HepG2 (cell line): Measurements from ENCODE around the gene WDR27.

Experiments
- EEA1 ChIP-seq: sonication (generic); formaldehyde crosslinking; IDR thresholded peaks from 2 replicates; pipeline ENCODE4 v1.5.1; 2020; ENCODE audit warnings: mild to moderate bottlenecking, missing genetic modification reagents, borderline replicate concordance
- EP300 ChIP-seq, 3 experiments: sonication (generic) in 1 of 3; formaldehyde crosslinking in 1 of 3; IDR thresholded peaks; 2 replicates each; pipeline versions ENCODE4 v1.5.1 to v1.6.1; 2011 to 2020; ENCODE audit warnings: low read depth in 2 of 3, low read length in 2 of 3, borderline replicate concordance in 1 of 3, improper control_type of control experiment in 1 of 3, mild to moderate bottlenecking in 1 of 3, missing genetic modification reagents in 1 of 3, moderate library complexity in 1 of 3
- ISX ChIP-seq: sonication (generic); formaldehyde crosslinking; conservative IDR thresholded peaks from 2 replicates; pipeline ENCODE4 v1.5.0; 2020; ENCODE audit warnings: missing genetic modification reagents
- NR2C2 ChIP-seq: sonication (generic); formaldehyde crosslinking; IDR thresholded peaks from 2 replicates; pipeline ENCODE4 v1.4.0; 2020; ENCODE audit warnings: missing genetic modification reagents, mild to moderate bottlenecking, moderate library complexity, borderline replicate concordance
- ZNF143 ChIP-seq: sonication (generic); formaldehyde crosslinking; IDR thresholded peaks from 2 replicates; pipeline ENCODE4 v1.4.0; 2020; ENCODE audit warnings: missing genetic modification reagents
- ZNF660 ChIP-seq: sonication (generic); formaldehyde crosslinking; IDR thresholded peaks from 2 replicates; pipeline ENCODE4 v1.5.1; 2020; ENCODE audit warnings: mild to moderate bottlenecking, low read depth, missing genetic modification reagents, borderline replicate concordance
- ZNF7 ChIP-seq: IDR thresholded peaks from 2 replicates; pipeline ENCODE4 v1.6.1; 2016; ENCODE audit warnings: missing biosample characterization, missing genetic modification reagents
- ZSCAN20 ChIP-seq: sonication (generic); formaldehyde crosslinking; IDR thresholded peaks from 2 replicates; pipeline ENCODE4 v1.4.0; 2020; ENCODE audit warnings: missing genetic modification reagents, mild to moderate bottlenecking, borderline replicate concordance
- TF ChIP-seq, protein P1 (sequence below): sonication (generic); formaldehyde crosslinking; IDR thresholded peaks from 2 replicates; pipeline ENCODE4 v1.5.0; 2020; ENCODE audit warnings: mild to moderate bottlenecking, missing genetic modification reagents, moderate library complexity

DNA sequence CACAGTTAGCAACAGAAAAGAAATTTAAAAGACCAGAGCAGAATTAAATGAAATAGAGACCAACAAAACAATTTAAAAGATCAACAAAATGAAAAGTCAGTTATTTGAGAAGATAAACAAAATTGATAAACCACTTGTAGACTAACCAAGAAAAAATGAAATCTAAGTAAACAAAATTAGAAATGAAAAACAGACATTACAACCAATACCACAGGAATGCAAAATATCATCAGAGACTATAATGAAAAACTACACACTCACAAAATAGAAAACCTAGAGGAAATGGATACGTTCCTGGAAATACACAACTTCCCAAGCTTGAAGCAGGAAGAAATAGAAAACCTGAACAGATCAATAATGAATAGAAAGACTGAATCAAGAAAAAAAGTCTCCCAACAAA, 97.8 kb downstream of the WDR27 start:
- TF ChIP-seq ZSCAN20 (CRISPR knock-in tag): no peak
- TF ChIP-seq ISX (CRISPR knock-in tag): no peak
- TF ChIP-seq ZNF7: no peak
- TF ChIP-seq, protein P1, sequence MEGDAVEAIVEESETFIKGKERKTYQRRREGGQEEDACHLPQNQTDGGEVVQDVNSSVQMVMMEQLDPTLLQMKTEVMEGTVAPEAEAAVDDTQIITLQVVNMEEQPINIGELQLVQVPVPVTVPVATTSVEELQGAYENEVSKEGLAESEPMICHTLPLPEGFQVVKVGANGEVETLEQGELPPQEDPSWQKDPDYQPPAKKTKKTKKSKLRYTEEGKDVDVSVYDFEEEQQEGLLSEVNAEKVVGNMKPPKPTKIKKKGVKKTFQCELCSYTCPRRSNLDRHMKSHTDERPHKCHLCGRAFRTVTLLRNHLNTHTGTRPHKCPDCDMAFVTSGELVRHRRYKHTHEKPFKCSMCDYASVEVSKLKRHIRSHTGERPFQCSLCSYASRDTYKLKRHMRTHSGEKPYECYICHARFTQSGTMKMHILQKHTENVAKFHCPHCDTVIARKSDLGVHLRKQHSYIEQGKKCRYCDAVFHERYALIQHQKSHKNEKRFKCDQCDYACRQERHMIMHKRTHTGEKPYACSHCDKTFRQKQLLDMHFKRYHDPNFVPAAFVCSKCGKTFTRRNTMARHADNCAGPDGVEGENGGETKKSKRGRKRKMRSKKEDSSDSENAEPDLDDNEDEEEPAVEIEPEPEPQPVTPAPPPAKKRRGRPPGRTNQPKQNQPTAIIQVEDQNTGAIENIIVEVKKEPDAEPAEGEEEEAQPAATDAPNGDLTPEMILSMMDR: no peak
- no peak for TF ChIP-seq EP300 (IDR thresholded peaks at IDR 0.05; ENCODE audit: low read depth in 2 of 2, low read length in 2 of 2)
- no peak for TF ChIP-seq EP300 (CRISPR knock-in tag; IDR thresholded peaks at IDR 0.05; ENCODE audit: borderline replicate concordance)
- TF ChIP-seq EEA1 (CRISPR knock-in tag): no peak
- TF ChIP-seq NR2C2 (CRISPR knock-in tag): no peak
- TF ChIP-seq ZNF660: no peak
- TF ChIP-seq ZNF143: no peak
